ENCODE measurements around the gene ARHGEF25. TPM values are rescaled to one million over a fixed set of nuclear protein-coding genes. Genes with fewer than 3 reads are reported as not detected.
A peak's percentile ranks its signal among the peaks of the same experiment; 100 is the strongest.

Gene ARHGEF25
- 20.6 and 23.9 TPM in 2 replicates for total RNA-seq

DNA sequence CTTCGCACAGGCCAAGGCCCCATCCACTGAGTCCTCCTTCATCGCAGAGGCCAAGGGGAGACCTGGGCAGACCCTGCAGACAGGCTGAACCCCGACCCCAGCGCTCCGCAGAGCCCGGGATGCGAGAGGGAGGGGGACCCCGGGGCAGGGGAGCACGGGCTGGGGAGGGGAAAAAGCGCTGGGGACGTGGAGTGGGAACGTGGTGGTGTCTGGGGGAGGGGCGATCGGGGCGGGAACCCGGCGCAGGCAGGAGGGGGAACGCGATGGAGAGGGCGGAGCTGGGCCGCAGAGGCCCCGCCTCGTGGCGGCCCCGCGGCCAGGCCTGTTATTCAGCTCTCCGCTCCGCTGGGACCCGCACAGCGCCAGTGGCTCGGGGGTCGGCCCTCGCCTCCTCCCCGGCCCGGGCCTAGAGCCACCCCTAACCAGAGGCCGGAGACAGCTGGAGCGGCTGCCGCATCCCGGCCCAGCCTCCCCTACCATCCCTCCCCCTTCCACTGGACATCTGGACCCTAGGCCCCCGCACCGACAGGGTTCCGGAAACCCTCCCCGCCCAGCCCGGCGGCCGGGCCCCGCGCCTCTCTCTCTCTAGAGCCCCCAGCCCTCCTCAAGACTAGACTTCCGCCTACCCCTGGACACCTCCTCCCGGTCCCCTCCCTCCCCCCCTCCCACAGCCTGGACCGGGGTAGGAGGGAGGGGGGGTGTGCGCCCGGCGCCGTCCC, at the start of gene ARHGEF25:
Gene ARHGEF25, plus strand, starts transcription at position 328 of the 719 bp plus-strand sequence. CDS start 460 bp downstream, outside the sequence.
- H3K4me3 ChIP-seq (ENCODE audit: insufficient read depth, low read length), result peak within 1 kb of the TSS; percentile 82
- no peak within 1 kb of the TSS for H3K27ac ChIP-seq (ENCODE audit: low read depth, low read length)
- H3K9me3 ChIP-seq (ENCODE audit: low read depth, low read length), result no peaks in the 10 kb centered on the region
- H3K27me3 ChIP-seq (ENCODE audit: insufficient read depth, low read length), result no peaks in the 10 kb centered on the region
- peaks cover 7% of the 10 kb centered on the region for H3K36me3 ChIP-seq (ENCODE audit: insufficient read depth, low read length)
- no peaks in the 10 kb centered on the region for H3K79me2 ChIP-seq (ENCODE audit: insufficient read depth, low read length)
- TF ChIP-seq, protein P1, sequence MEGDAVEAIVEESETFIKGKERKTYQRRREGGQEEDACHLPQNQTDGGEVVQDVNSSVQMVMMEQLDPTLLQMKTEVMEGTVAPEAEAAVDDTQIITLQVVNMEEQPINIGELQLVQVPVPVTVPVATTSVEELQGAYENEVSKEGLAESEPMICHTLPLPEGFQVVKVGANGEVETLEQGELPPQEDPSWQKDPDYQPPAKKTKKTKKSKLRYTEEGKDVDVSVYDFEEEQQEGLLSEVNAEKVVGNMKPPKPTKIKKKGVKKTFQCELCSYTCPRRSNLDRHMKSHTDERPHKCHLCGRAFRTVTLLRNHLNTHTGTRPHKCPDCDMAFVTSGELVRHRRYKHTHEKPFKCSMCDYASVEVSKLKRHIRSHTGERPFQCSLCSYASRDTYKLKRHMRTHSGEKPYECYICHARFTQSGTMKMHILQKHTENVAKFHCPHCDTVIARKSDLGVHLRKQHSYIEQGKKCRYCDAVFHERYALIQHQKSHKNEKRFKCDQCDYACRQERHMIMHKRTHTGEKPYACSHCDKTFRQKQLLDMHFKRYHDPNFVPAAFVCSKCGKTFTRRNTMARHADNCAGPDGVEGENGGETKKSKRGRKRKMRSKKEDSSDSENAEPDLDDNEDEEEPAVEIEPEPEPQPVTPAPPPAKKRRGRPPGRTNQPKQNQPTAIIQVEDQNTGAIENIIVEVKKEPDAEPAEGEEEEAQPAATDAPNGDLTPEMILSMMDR (IDR thresholded peaks at IDR 0.05; ENCODE audit: extremely low read depth, low read depth, low read length), result no peak
- H3K4me1 ChIP-seq (ENCODE audit: insufficient read depth, low read length), result peaks cover 11% of the 10 kb centered on the region
- no peaks in the 10 kb centered on the region for H4K20me1 ChIP-seq (ENCODE audit: insufficient read depth, low read length)
- peak within 1 kb of the TSS; percentile 92 for H2AFZ ChIP-seq (ENCODE audit: low read length)
- DNase-seq (ENCODE audit: insufficient read length, low spot score, missing footprints), result peak; percentile 99
- peak within 1 kb of the TSS; percentile 81 for H3K4me2 ChIP-seq (ENCODE audit: insufficient read depth, low read length)

DNA sequence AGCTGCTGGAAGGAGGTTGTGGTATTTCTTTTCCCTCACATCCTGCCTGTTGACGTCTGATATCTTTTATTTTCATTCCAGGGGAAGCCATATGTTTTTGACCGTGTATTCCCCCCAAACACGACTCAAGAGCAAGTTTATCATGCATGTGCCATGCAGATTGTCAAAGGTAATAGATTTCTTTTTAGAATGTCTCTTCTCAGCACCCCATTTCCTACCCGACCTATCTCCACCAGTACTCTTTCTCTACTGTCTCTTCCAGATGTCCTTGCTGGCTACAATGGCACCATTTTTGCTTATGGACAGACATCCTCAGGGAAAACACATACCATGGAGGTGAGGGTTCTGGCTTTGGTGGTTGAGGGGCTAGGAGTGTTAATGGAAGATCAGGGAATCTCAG, 47.9 kb upstream of the ARHGEF25 start:
- H4K20me1 ChIP-seq (ENCODE audit: insufficient read depth, low read length), result no peaks in the 10 kb centered on the region
- no peak overlapping the region for H3K4me3 ChIP-seq (ENCODE audit: insufficient read depth, low read length)
- H3K27ac ChIP-seq (ENCODE audit: low read depth, low read length), result no peak overlapping the region
- no peaks in the 10 kb centered on the region for H3K79me2 ChIP-seq (ENCODE audit: insufficient read depth, low read length)
- no peak overlapping the region for H3K4me2 ChIP-seq (ENCODE audit: insufficient read depth, low read length)
- H2AFZ ChIP-seq (ENCODE audit: low read length), result no peak overlapping the region
- H3K27me3 ChIP-seq (ENCODE audit: insufficient read depth, low read length), result peaks cover 9% of the 10 kb centered on the region
- TF ChIP-seq, protein P1 (IDR thresholded peaks at IDR 0.05; ENCODE audit: extremely low read depth, low read depth, low read length), result no peak
- DNase-seq (ENCODE audit: insufficient read length, low spot score, missing footprints), result no peak
- no peaks in the 10 kb centered on the region for H3K36me3 ChIP-seq (ENCODE audit: insufficient read depth, low read length)
- no peaks in the 10 kb centered on the region for H3K9me3 ChIP-seq (ENCODE audit: low read depth, low read length)
- H3K4me1 ChIP-seq (ENCODE audit: insufficient read depth, low read length), result no peaks in the 10 kb centered on the region

DNA sequence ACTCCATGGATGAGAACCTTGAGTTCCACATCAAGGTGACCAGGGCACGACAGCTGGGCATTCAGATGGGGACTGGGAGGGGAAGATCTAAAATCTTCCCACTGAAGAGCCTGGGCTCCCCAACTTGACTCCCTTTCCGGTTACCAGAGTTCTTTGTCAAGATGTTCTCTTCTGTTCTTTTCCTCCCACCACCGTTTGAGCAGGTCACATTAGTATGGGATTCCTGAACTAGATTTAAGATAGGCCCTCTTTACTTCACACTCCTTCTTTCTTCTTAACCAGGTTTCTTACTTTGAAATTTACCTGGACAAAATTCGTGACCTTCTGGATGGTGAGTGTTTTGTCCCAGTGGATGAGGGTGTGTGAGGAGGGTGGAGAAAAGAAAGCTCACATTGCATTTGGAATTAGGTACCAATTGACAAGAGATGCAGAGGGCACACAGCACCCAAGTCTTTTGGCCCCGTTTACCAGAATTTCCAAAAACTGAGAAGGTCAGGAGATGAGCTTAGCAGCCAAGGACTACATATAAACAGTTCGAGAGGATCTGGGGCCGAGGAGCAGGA, 47.0 kb upstream of the ARHGEF25 start:
- no peaks in the 10 kb centered on the region for H4K20me1 ChIP-seq (ENCODE audit: insufficient read depth, low read length)
- H2AFZ ChIP-seq (ENCODE audit: low read length), result no peak overlapping the region
- no peaks in the 10 kb centered on the region for H3K4me1 ChIP-seq (ENCODE audit: insufficient read depth, low read length)
- no peak overlapping the region for H3K4me3 ChIP-seq (ENCODE audit: insufficient read depth, low read length)
- H3K4me2 ChIP-seq (ENCODE audit: insufficient read depth, low read length), result no peak overlapping the region
- H3K79me2 ChIP-seq (ENCODE audit: insufficient read depth, low read length), result no peaks in the 10 kb centered on the region
- DNase-seq (ENCODE audit: insufficient read length, low spot score, missing footprints), result no peak
- TF ChIP-seq, protein P1 (IDR thresholded peaks at IDR 0.05; ENCODE audit: extremely low read depth, low read depth, low read length), result no peak
- H3K27ac ChIP-seq (ENCODE audit: low read depth, low read length), result no peak overlapping the region
- no peaks in the 10 kb centered on the region for H3K36me3 ChIP-seq (ENCODE audit: insufficient read depth, low read length)
- H3K9me3 ChIP-seq (ENCODE audit: low read depth, low read length), result no peaks in the 10 kb centered on the region
- H3K27me3 ChIP-seq (ENCODE audit: insufficient read depth, low read length), result peaks cover 7% of the 10 kb centered on the region

DNA sequence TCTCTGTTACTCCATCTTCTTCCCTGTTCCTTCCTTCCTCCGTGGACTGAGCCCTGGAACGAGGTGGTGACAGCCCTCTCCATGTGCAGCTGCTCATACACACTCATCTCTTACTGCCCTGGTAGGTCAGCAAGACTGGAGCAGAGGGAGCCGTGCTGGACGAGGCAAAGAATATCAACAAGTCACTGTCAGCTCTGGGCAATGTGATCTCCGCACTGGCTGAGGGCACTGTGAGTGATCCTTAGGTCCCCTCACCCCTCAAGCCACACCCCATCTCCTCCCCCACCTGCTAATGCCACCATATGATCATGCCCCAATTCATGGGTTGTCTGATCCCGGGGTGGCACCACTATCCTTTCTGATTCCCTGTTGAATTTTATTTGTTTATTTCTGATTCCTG, 42.4 kb upstream of the ARHGEF25 start:
- no peak overlapping the region for H2AFZ ChIP-seq (ENCODE audit: low read length)
- H3K4me2 ChIP-seq (ENCODE audit: insufficient read depth, low read length), result no peak overlapping the region
- H3K79me2 ChIP-seq (ENCODE audit: insufficient read depth, low read length), result no peaks in the 10 kb centered on the region
- no peaks in the 10 kb centered on the region for H3K36me3 ChIP-seq (ENCODE audit: insufficient read depth, low read length)
- H3K9me3 ChIP-seq (ENCODE audit: low read depth, low read length), result no peaks in the 10 kb centered on the region
- no peak overlapping the region for H3K27ac ChIP-seq (ENCODE audit: low read depth, low read length)
- TF ChIP-seq, protein P1 (IDR thresholded peaks at IDR 0.05; ENCODE audit: extremely low read depth, low read depth, low read length), result no peak
- H4K20me1 ChIP-seq (ENCODE audit: insufficient read depth, low read length), result no peaks in the 10 kb centered on the region
- no peak overlapping the region for H3K4me3 ChIP-seq (ENCODE audit: insufficient read depth, low read length)
- no peaks in the 10 kb centered on the region for H3K4me1 ChIP-seq (ENCODE audit: insufficient read depth, low read length)
- no peak for DNase-seq (ENCODE audit: insufficient read length, low spot score, missing footprints)
- H3K27me3 ChIP-seq (ENCODE audit: insufficient read depth, low read length), result peaks cover 4% of the 10 kb centered on the region

Data from osteoblast (primary cell).